ENCODE measurements around the gene ATF7IP. TPM values are rescaled to one million over a fixed set of nuclear protein-coding genes. Genes with fewer than 3 reads are reported as not detected.

Gene ATF7IP
- polyA plus RNA-seq, 1 experiment, result 26.6 TPM

- ChIA-PET CTCF (no interaction called here), POLR2A (interaction anchor here (0.5 kb wide), 1 partner anchor 27 kb away, joined by 3 read pairs; no protein-coding TSS in a partner anchor)
- no peak overlapping the region for H3K4me3 ChIP-seq (ENCODE audit: low read depth, low read length)
- H3K9me3 ChIP-seq (ENCODE audit: control insufficient read depth, insufficient read depth, low read length), result no peaks in the 10 kb centered on the region
- DNase-seq (ENCODE audit: low read depth, low spot score), result no peak
- H3K27me3 ChIP-seq (ENCODE audit: control insufficient read depth, insufficient read depth, low read length), result peaks cover 2% of the 10 kb centered on the region
- H3K27ac ChIP-seq (ENCODE audit: low read depth, low read length), result no peak overlapping the region
- TF ChIP-seq, protein P1, sequence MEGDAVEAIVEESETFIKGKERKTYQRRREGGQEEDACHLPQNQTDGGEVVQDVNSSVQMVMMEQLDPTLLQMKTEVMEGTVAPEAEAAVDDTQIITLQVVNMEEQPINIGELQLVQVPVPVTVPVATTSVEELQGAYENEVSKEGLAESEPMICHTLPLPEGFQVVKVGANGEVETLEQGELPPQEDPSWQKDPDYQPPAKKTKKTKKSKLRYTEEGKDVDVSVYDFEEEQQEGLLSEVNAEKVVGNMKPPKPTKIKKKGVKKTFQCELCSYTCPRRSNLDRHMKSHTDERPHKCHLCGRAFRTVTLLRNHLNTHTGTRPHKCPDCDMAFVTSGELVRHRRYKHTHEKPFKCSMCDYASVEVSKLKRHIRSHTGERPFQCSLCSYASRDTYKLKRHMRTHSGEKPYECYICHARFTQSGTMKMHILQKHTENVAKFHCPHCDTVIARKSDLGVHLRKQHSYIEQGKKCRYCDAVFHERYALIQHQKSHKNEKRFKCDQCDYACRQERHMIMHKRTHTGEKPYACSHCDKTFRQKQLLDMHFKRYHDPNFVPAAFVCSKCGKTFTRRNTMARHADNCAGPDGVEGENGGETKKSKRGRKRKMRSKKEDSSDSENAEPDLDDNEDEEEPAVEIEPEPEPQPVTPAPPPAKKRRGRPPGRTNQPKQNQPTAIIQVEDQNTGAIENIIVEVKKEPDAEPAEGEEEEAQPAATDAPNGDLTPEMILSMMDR (IDR thresholded peaks at IDR 0.05; ENCODE audit: low read depth, low read length), result no peak
Measured at GRCh38 chr12:14532152-14532551, 166.7 kb downstream of the ATF7IP start.

DNA sequence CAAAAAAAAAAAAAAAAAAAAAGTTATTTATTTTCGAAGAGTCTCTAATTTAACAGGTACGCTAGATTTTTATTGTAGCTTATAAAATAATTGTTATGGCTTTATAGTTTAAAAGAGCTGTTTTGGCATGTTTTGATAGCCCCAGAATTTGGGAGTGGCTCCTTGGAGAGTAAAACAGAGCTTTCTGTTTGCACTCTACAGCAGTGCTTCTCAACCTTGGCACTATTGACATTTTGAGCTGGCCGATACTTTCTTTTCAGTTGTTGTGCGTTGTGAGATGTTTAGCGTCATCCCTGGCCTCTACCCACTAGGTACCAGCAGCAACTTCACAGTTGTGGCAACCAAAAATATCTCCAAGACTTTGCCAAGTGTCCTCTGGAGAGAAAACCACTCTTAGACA, 171.6 kb downstream of the ATF7IP start:
- DNase-seq (ENCODE audit: low read depth, low spot score), result no peak
- TF ChIP-seq, protein P1 (IDR thresholded peaks at IDR 0.05; ENCODE audit: low read depth, low read length), result no peak
- H3K9me3 ChIP-seq (ENCODE audit: control insufficient read depth, insufficient read depth, low read length), result no peaks in the 10 kb centered on the region
- H3K27me3 ChIP-seq (ENCODE audit: control insufficient read depth, insufficient read depth, low read length), result peaks cover 2% of the 10 kb centered on the region
- H3K27ac ChIP-seq (ENCODE audit: low read depth, low read length), result no peak overlapping the region
- ChIA-PET POLR2A (no interaction called here), CTCF (no interaction called here)
- no peak overlapping the region for H3K4me3 ChIP-seq (ENCODE audit: low read depth, low read length)

GRCh38 chr12:14540801-14541462, 175.4 kb downstream of the ATF7IP start:
- Histone ChIP-seq H3K27me3 (ENCODE audit: control insufficient read depth, insufficient read depth, low read length) (no peaks in the 10 kb centered on the region), H3K9me3 (ENCODE audit: control insufficient read depth, insufficient read depth, low read length) (no peaks in the 10 kb centered on the region), H3K27ac (ENCODE audit: low read depth, low read length) (no peak overlapping the region), H3K4me3 (ENCODE audit: low read depth, low read length) (no peak overlapping the region)
- ChIA-PET CTCF (no interaction called here), POLR2A (no interaction called here)
- TF ChIP-seq, protein P1 (IDR thresholded peaks at IDR 0.05; ENCODE audit: low read depth, low read length), result no peak
- no peak for DNase-seq (ENCODE audit: low read depth, low spot score)

DNA sequence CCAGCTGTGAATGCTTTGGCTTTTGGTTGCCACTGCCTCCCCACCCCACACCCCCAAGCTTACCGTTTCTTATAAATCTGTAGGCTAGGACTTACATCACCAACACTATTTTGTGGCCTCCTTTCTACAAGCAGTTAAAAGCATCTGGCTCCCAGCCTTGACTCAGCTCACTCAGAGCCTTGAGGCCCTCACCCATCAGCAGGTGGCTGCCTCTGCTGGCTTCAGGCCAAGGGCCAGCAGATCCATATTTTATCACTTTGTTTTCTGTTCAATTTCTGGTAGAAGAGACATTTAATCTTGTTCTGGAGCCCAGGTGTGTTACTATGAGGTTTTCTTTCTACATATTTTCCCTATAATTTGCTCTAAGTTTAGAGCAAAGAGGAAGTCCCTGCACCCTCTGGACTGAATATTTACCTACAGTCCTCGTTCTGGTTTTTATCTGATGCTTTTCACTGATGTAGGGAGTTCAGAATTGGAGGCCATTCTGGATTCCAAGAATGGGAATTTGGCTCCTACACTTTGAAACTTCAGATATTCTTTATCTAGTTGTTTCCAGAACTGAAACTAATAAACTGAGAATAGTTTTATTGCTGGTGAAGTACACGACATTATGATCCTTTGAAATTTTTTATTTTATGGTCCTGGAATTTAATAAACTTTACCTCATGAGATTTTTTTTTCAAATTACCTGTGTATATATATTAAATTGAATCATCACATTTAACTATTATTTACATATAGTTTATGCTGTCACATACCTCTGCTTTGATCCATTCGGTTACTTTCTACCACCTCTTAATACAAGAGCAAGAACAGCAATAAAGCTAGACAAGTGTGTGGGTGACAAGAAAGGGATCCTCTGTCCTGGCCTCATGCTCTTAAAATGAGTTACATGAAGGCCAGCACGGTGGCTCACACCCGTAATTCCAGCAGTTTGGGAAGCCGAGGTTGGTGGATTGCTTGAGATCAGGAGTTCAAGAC, 180.0 kb downstream of the ATF7IP start:
- ChIA-PET CTCF (no interaction called here), POLR2A (no interaction called here)
- no peak overlapping the region for H3K27ac ChIP-seq (ENCODE audit: low read depth, low read length)
- no peaks in the 10 kb centered on the region; the same call in 1 of the 2 replicates for H3K9me3 ChIP-seq (ENCODE audit: control insufficient read depth, insufficient read depth, low read length)
- TF ChIP-seq, protein P1 (IDR thresholded peaks at IDR 0.05; ENCODE audit: low read depth, low read length), result no peak
- H3K4me3 ChIP-seq (ENCODE audit: low read depth, low read length), result no peak overlapping the region
- no peaks in the 10 kb centered on the region for H3K27me3 ChIP-seq (ENCODE audit: control insufficient read depth, insufficient read depth, low read length)
- DNase-seq (ENCODE audit: low read depth, low spot score), result no peak

DNA sequence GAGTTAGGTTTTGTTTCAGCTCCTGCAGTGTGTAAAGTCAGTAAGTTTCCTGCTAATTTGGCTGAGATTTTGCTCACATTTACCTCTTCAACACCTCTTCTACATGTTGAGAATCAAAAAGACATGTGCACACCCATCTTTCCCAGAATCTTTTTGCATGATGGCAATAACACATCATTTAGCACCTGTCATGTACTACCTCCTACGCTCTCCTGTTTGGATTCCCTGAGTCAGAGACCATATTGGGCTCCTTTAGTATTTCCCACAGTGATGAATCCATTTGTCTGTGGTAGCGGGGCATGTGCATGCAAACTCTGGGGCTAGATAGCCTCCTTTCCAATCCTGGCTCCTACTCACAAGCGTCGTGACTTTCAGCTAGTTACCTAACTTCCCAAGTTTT, 182.1 kb downstream of the ATF7IP start:
- H3K27me3 ChIP-seq (ENCODE audit: control insufficient read depth, insufficient read depth, low read length), result no peaks in the 10 kb centered on the region
- CTCF ChIA-PET, result interaction anchor here (1.0 kb wide), 1 partner anchor 309 kb away, joined by 3 read pairs; no protein-coding TSS in a partner anchor

More for the DNA sequence above, 182.1 kb downstream of the ATF7IP start:
- Histone ChIP-seq H3K27ac (ENCODE audit: low read depth, low read length) (no peak overlapping the region), H3K4me3 (ENCODE audit: low read depth, low read length) (no peak overlapping the region), H3K9me3 (ENCODE audit: control insufficient read depth, insufficient read depth, low read length) (no peaks in the 10 kb centered on the region; the same call in 1 of the 2 replicates)
- TF ChIP-seq, protein P1 (IDR thresholded peaks at IDR 0.05; ENCODE audit: low read depth, low read length), result no peak
- DNase-seq (ENCODE audit: low read depth, low spot score), result no peak
- POLR2A ChIA-PET, result no interaction called here

Measured in AG04450 (cell line).